Measurements from ENCODE around the gene SLC26A9. TPM values are rescaled to one million over a fixed set of nuclear protein-coding genes. Genes with fewer than 3 reads are reported as not detected.

The SLC26A9 gene
- total and polyA plus RNA-seq, 8 donors, result 4.1 to 42.5 (median 6.8) TPM

DNA sequence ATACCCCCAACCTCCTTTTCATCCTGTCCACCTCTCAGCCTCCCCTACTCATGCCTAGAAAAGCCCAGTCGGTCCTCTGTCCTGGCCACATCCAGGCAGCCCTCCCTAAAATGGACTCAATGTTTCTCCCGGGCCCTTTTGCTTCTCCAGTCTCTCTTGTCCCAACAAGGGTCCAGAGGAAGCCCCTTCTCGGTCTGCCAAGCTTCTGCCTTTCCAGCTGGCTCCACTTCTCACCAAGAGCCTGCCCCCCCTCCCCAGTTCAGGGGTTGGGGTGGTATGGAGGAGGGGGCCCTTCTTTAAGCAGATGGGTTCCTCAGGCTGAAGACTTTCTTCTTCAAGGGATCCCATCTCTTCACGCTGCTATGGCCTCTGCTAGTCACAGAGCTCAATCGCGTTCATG lies 36.0 kb upstream of the SLC26A9 start:
- Histone ChIP-seq H3K27me3 (no peaks in the 10 kb centered on the region), H3K36me3 (no peaks in the 10 kb centered on the region), H3K9me3 (no peaks in the 10 kb centered on the region), H3K4me1 (peaks cover 4 to 6% of the 10 kb centered on the region in 2 donors), H3K4me3 (no peak overlapping the region), H3K27ac (no peak overlapping the region)
- TF ChIP-seq CTCF (IDR thresholded peaks at IDR 0.05), result no peak
- intact Hi-C loops (cut with DNase I), result loop anchor here in 1 of 2 donors (2.0 to 5.0 kb wide), 2 partner anchors 60 to 187 kb away; no protein-coding TSS in a partner anchor
- no peak for ATAC-seq
- peak in 1 of 4 donors; percentile 18 for DNase-seq

- no peak for ATAC-seq
- intact Hi-C loops (cut with DNase I), result loop anchor here in 1 of 2 donors (2.0 to 5.0 kb wide), 2 partner anchors 60 to 186 kb away; no protein-coding TSS in a partner anchor
- no peak overlapping the region for H3K27ac ChIP-seq
These were observed 35.4 kb upstream of the SLC26A9 start for GRCh38 chr1:205978676-205979075.

GRCh38 chr1:205977402-205978014 lies 34.3 kb upstream of the SLC26A9 start:
- Histone ChIP-seq H3K9me3 (no peaks in the 10 kb centered on the region), H3K4me1 (peaks cover 0 to 4% of the 10 kb centered on the region in 2 donors), H3K36me3 (no peaks in the 10 kb centered on the region), H3K27me3 (no peaks in the 10 kb centered on the region), H3K27ac (no peak overlapping the region), H3K4me3 (no peak overlapping the region)
- intact Hi-C loops (cut with DNase I), result loop anchor here in 1 of 2 donors (2.0 to 5.0 kb wide), 2 partner anchors 59 to 185 kb away; no protein-coding TSS in a partner anchor
- ATAC-seq (peak; percentile 92), DNase-seq (peak; percentile 69 to 85 (median 82))
- peak; percentile 97 to 98 for TF ChIP-seq CTCF (IDR thresholded peaks at IDR 0.05)

More at GRCh38 chr1:205978676-205979075, 35.4 kb upstream of the SLC26A9 start:
- H3K4me1 ChIP-seq, result peaks cover 0 to 4% of the 10 kb centered on the region in 2 donors
- no peaks in the 10 kb centered on the region for H3K27me3 ChIP-seq
- no peaks in the 10 kb centered on the region for H3K9me3 ChIP-seq
- DNase-seq, result no peak
- no peaks in the 10 kb centered on the region for H3K36me3 ChIP-seq
- TF ChIP-seq CTCF (IDR thresholded peaks at IDR 0.05), result no peak
- no peak overlapping the region for H3K4me3 ChIP-seq

DNA sequence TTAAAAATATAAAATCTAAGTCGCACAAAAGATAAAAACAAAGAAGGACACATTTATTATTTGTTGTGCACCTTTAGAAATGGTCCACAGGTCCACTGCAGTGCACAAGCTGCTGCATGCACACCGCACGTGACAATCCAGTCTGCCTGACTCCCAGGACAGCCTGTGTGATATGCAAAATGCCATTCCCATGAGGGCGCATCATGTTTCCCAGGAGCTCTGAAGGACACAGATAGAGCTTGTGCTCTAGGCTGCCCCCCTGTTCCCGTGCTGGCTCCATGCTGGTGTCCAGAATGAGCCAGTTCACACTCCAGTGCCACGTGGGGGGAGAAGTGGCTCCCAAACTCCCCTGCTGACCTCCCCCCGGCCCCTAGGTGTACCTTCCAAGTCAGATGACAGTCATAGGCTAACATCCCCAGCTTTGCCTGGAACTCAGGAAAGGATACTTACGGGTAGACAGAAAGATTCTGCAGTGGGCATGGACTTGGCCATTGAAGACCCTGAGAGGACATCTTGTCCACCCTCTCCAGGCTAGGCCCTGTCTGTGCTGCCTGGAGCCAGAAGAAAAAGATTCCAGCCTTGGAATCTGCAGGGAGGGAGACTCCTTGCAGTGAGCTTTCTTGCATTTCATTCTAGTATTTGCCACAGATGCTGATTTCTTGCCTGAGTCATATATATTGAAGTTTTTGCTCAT lies 33.6 kb upstream of the SLC26A9 start:
- Histone ChIP-seq H3K4me1 (peaks cover 0 to 4% of the 10 kb centered on the region in 2 donors), H3K4me3 (no peak overlapping the region), H3K9me3 (no peaks in the 10 kb centered on the region), H3K36me3 (no peaks in the 10 kb centered on the region), H3K27me3 (no peaks in the 10 kb centered on the region), H3K27ac (no peak overlapping the region)
- ATAC-seq (peak; percentile 18), DNase-seq (peak in 1 of 4 donors; percentile 43)
- TF ChIP-seq CTCF (IDR thresholded peaks at IDR 0.05), result no peak
- intact Hi-C loops (cut with DNase I), result loop anchor here in 1 of 2 donors (5.0 kb wide), 1 partner anchor 185 kb away; no protein-coding TSS in a partner anchor

DNA sequence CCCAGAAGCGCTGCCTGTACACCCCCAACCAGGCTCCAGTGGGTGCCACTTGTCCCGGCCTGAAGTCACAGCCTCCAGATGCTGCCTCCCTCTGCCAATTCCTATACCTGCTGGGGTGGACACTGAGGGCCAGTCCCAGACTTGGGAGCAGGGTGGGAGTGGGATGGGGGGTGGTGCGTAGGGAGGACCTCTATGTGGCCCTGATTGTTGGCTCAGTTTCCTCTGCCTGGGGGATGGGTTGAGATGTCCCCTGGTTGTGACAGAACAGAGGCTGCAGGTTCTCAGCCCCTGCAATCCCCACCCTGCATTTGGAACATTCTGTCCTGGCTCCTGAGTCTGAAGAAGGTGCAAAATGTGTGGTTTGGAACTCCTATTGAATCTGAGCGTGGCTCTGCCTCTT lies 32.8 kb upstream of the SLC26A9 start:
- no peak overlapping the region for H3K27ac ChIP-seq
- TF ChIP-seq CTCF (IDR thresholded peaks at IDR 0.05), result no peak
- H3K4me1 ChIP-seq, result peaks cover 0 to 4% of the 10 kb centered on the region in 2 donors
- H3K9me3 ChIP-seq, result no peaks in the 10 kb centered on the region
- no peaks in the 10 kb centered on the region for H3K27me3 ChIP-seq
- no peaks in the 10 kb centered on the region for H3K36me3 ChIP-seq
- intact Hi-C loops (cut with DNase I), result loop anchor here in 1 of 2 donors (5.0 kb wide), 1 partner anchor 184 kb away; no protein-coding TSS in a partner anchor
- DNase-seq, result no peak
- ATAC-seq, result no peak
- H3K4me3 ChIP-seq, result no peak overlapping the region

All from left lung (tissue), 10 donors.